H1 (cell line): ENCODE data around the gene COQ2. TPM values are rescaled to one million over a fixed set of nuclear protein-coding genes. Genes with fewer than 3 reads are reported as not detected.

ENCODE experiments used
- CHD7 ChIP-seq: fragments of 300-600 bp; sonication (generic); IDR thresholded peaks from 2 replicates; pipeline ENCODE4 v1.7.1; 2012; ENCODE audit warnings: low read length, moderate library complexity, mild to moderate bottlenecking, inconsistent platforms; ENCODE audit not compliant: insufficient replicate concordance
- CTCF ChIP-seq, 3 experiments: IDR thresholded peaks; 1 replicate in 2 of 3; 2 replicates in 1 of 3; pipeline versions ENCODE4 v1.5.1 to v1.6.1; 2011; ENCODE audit warnings: low read length in 3 of 3, mild to moderate bottlenecking in 3 of 3, inconsistent platforms in 2 of 3, low read depth in 1 of 3, moderate library complexity in 1 of 3; ENCODE audit not compliant: insufficient read depth in 1 of 3; ENCODE audit errors: control extremely low read depth in 1 of 3
- PHF8 ChIP-seq: fragments of 200-600 bp; sonication (generic); conservative IDR thresholded peaks from 2 replicates; pipeline ENCODE4 v1.7.1; 2012; ENCODE audit warnings: low read depth, mild to moderate bottlenecking, inconsistent platforms, low read length, moderate library complexity
- SP4 ChIP-seq: IDR thresholded peaks from 2 replicates; pipeline ENCODE4 v1.6.1; 2012; ENCODE audit warnings: low read length, inconsistent platforms
- polyA plus RNA-seq, 7 experiments: library from polyadenylated mRNA; depleted of rRNA in 3 of 7; stranded (reverse) in 5 of 7; unstranded in 2 of 7; fragments of >200 nt in 5 of 7; fragments of 200-250 nt in 2 of 7; gene quantifications; 1 replicate in 5 of 7; 2 replicates in 1 of 7; 4 replicates in 1 of 7; pipeline versions ENCODE4 v1.2.1 to v1.2.3, GENCODE V29; 2011 to 2013; ENCODE audit warnings: missing spikeins in 2 of 7, mixed read lengths in 2 of 7
- total RNA-seq: library from RNA; stranded (reverse); fragmentation: NEBNext Ultra II Directional; extraction: Animal tissue kit (Norgen Biotek cat#: 25700); gene quantifications from 2 replicates; pipeline ENCODE4 v1.2.1, GENCODE V29; 2021

Gene COQ2
- total and polyA plus RNA-seq, 2 of the 8 experiments (the other 6 are each of a cell fraction or from before 2014, with no cell fraction given): 21.5 to 22.9 TPM

DNA sequence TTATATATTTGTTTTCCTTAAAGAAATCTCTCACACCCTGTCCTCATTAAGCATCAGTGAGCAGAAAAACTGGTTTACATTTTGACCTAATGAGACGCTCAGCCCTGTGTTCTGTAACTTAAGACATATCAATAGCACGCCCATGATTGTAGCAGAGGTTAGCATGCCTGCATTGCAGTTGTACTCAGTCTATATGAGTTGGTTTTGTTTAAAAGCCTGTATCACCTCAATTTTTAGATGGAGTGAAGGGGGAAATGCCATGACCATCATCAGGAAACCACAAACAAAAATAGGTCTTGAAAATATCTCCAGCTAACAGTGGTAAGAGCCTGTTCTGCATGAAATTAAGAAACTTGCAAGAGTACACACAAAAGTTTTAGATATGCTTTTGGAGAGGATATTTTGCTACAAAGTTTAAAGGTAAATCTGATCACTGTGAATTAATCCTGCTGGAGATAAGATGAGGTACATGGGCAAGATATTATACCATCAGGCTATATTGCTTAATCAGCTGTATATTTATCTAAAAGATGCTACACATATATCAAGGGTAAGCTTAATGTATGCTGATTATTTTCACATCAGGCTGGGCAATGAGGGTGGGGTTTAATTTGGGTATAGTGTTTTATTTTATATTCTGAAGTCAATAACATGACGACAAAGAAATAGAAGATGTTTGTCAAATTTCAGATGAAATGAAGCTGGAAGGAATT lies 13.1 kb upstream of the COQ2 start (continued):
- TF ChIP-seq CHD7: no peak
- TF ChIP-seq SP4: no peak
- no peak for TF ChIP-seq PHF8
- no peak for TF ChIP-seq CTCF (IDR thresholded peaks at IDR 0.05; ENCODE audit: control extremely low read depth in 1 of 3, insufficient read depth in 1 of 3, low read depth in 1 of 3, low read length in 3 of 3)
- TF ChIP-seq, all 59 proteins: peak for 0
